ENCODE results near the gene NR1I3.

- no peak for TF ChIP-seq EZH2 (IDR thresholded peaks at IDR 0.05)
- TF ChIP-seq CTCF (IDR thresholded peaks at IDR 0.05), result no peak
- no peak for TF ChIP-seq EZH2phosphoT487 (IDR thresholded peaks at IDR 0.05)
These were observed 30.8 kb downstream of the NR1I3 start for GRCh38 chr1:161207173-161207572.

Data from neural progenitor cell (in vitro differentiated cells).